H9 (cell line): Measurements from ENCODE around the gene ZNF407. TPM values are rescaled to one million over a fixed set of nuclear protein-coding genes. Genes with fewer than 3 reads are reported as not detected.

Experiments used
- DNase-seq: peaks from one replicate; pipeline ENCODE4 v3.0.0-alpha.2; 2017
- H2AFZ ChIP-seq: one replicate; pipeline ENCODE4 v1.6.1; 2013; ENCODE audit warnings: mild to moderate bottlenecking, low read length, control low read depth, moderate library complexity
- H2AK5ac ChIP-seq: 2 replicates; pipeline ENCODE4 v1.6.1; 2013; ENCODE audit warnings: low read length, control low read depth, mixed read lengths; ENCODE audit not compliant: insufficient read length
- H2BK120ac ChIP-seq: one replicate; pipeline ENCODE4 v1.6.1; 2013; ENCODE audit warnings: low read depth, mild to moderate bottlenecking, low read length, control low read depth, inconsistent platforms; ENCODE audit not compliant: poor library complexity, severe bottlenecking
- H2BK12ac ChIP-seq: 2 replicates; pipeline ENCODE4 v1.6.1; 2013; ENCODE audit warnings: low read length, control low read depth, mixed read lengths, low read depth; ENCODE audit not compliant: insufficient read length
- H2BK15ac ChIP-seq: 2 replicates; pipeline ENCODE4 v1.6.1; 2013; ENCODE audit warnings: low read depth, low read length, control low read depth
- H2BK20ac ChIP-seq: one replicate; pipeline ENCODE4 v1.6.1; 2013; ENCODE audit warnings: low read depth, mild to moderate bottlenecking, low read length, control low read depth, inconsistent platforms; ENCODE audit not compliant: poor library complexity, severe bottlenecking
- H2BK5ac ChIP-seq: 2 replicates; pipeline ENCODE4 v1.6.1; 2013; ENCODE audit warnings: low read length, control low read depth, mixed read lengths; ENCODE audit not compliant: insufficient read length
- H3K14ac ChIP-seq: 2 replicates; pipeline ENCODE4 v1.6.1; 2013; ENCODE audit warnings: low read length, control low read depth; ENCODE audit not compliant: insufficient read depth
- H3K18ac ChIP-seq: 2 replicates; pipeline ENCODE4 v1.6.1; 2013; ENCODE audit warnings: low read depth, mild to moderate bottlenecking, mixed read lengths, low read length, control low read depth; ENCODE audit not compliant: insufficient read length
- H3K23ac ChIP-seq: 2 replicates; pipeline ENCODE4 v1.6.1; 2013; ENCODE audit warnings: low read length, control low read depth, mixed read lengths, low read depth; ENCODE audit not compliant: insufficient read length
- H3K23me2 ChIP-seq: 2 replicates; pipeline ENCODE4 v1.6.1; 2013; ENCODE audit warnings: low read depth, mild to moderate bottlenecking, mixed read lengths, low read length, control low read depth; ENCODE audit not compliant: insufficient read length, poor library complexity, severe bottlenecking
- H3K27ac ChIP-seq: 2 replicates; pipeline ENCODE4 v1.5.1; 2013; ENCODE audit warnings: low read length, control low read depth, mixed read lengths, low read depth; ENCODE audit not compliant: insufficient read length
- H3K27me3 ChIP-seq: 2 replicates; pipeline ENCODE4 v1.6.1; 2013; ENCODE audit warnings: low read length, control low read depth, inconsistent platforms; ENCODE audit not compliant: insufficient read depth
- H3K4ac ChIP-seq: 2 replicates; pipeline ENCODE4 v1.6.1; 2013; ENCODE audit warnings: low read depth, mild to moderate bottlenecking, control low read depth, inconsistent platforms, low read length, moderate library complexity
- H3K4me1 ChIP-seq: 2 replicates; pipeline ENCODE4 v1.6.1; 2013; ENCODE audit warnings: low read length, control low read depth, inconsistent platforms; ENCODE audit not compliant: insufficient read depth
- H3K4me2 ChIP-seq: 2 replicates; pipeline ENCODE4 v1.6.1; 2013; ENCODE audit warnings: low read length, control low read depth, mixed read lengths; ENCODE audit not compliant: insufficient read length, insufficient read depth
- H3K56ac ChIP-seq: 2 replicates; pipeline ENCODE4 v1.6.1; 2013; ENCODE audit warnings: low read depth, mild to moderate bottlenecking, mixed read lengths, low read length, control low read depth; ENCODE audit not compliant: insufficient read length
- H3K79me1 ChIP-seq: 2 replicates; pipeline ENCODE4 v1.6.1; 2013; ENCODE audit warnings: low read depth, mild to moderate bottlenecking, moderate library complexity, low read length, control low read depth, inconsistent platforms; ENCODE audit not compliant: insufficient read depth, poor library complexity, severe bottlenecking
- H3K79me2 ChIP-seq: 2 replicates; pipeline ENCODE4 v1.6.1; 2013; ENCODE audit warnings: low read length, control low read depth, inconsistent platforms; ENCODE audit not compliant: insufficient read depth
- H3K9ac ChIP-seq: 2 replicates; pipeline ENCODE4 v1.6.1; 2013; ENCODE audit warnings: low read length, control low read depth, mixed read lengths; ENCODE audit not compliant: insufficient read length; ENCODE audit errors: extremely low read depth
- H3K9me3 ChIP-seq: one replicate; pipeline ENCODE4 v1.6.1; 2013; ENCODE audit warnings: low read depth, low read length, inconsistent platforms; ENCODE audit not compliant: control insufficient read depth
- H3T11ph ChIP-seq: one replicate; pipeline ENCODE4 v1.6.1; 2013; ENCODE audit warnings: mild to moderate bottlenecking, low read length, control low read depth, inconsistent platforms
- H4K20me1 ChIP-seq: one replicate; pipeline ENCODE4 v1.6.1; 2013; ENCODE audit not compliant: control insufficient read depth, insufficient read length, insufficient read depth
- H4K5ac ChIP-seq: 2 replicates; pipeline ENCODE4 v1.6.1; 2013; ENCODE audit warnings: low read depth, mild to moderate bottlenecking, mixed read lengths, low read length, control low read depth; ENCODE audit not compliant: insufficient read length
- H4K8ac ChIP-seq: replicated peaks from 2 replicates; pipeline ENCODE4 v1.6.1; 2013; ENCODE audit warnings: low read length, control low read depth, mixed read lengths, low read depth; ENCODE audit not compliant: insufficient read length
- H4K91ac ChIP-seq: 2 replicates; pipeline ENCODE4 v1.6.1; 2013; ENCODE audit warnings: low read depth, mild to moderate bottlenecking, moderate library complexity, mixed read lengths, low read length, control low read depth; ENCODE audit not compliant: insufficient read length
- H3K27ac Mint-ChIP-seq, 3 experiments: 2 replicates in 2 of 3; 3 replicates in 1 of 3; pipeline ENCODE4 v1.8.0; 2020 to 2021; ENCODE audit warnings: mixed read lengths in 3 of 3, mild to moderate bottlenecking in 1 of 3, moderate library complexity in 1 of 3
- H3K27me3 Mint-ChIP-seq: 2 replicates; pipeline ENCODE4 v1.8.0; 2021; ENCODE audit warnings: low read depth, mild to moderate bottlenecking, moderate library complexity, mixed read lengths
- H3K36me3 Mint-ChIP-seq, 3 experiments: 2 replicates in 2 of 3; 3 replicates in 1 of 3; pipeline ENCODE4 v1.8.0; 2020 to 2021; ENCODE audit warnings: low read depth in 3 of 3, mixed read lengths in 3 of 3; ENCODE audit not compliant: insufficient read depth in 1 of 3
- H3K4me1 Mint-ChIP-seq, 2 experiments: 2 replicates each; pipeline ENCODE4 v1.8.0; 2020; ENCODE audit warnings: mixed read lengths in 2 of 2
- H3K4me3 Mint-ChIP-seq, 2 experiments: 2 replicates in 1 of 2; 3 replicates in 1 of 2; pipeline ENCODE4 v1.8.0; 2020 to 2021; ENCODE audit warnings: mild to moderate bottlenecking in 2 of 2, mixed read lengths in 2 of 2, moderate library complexity in 1 of 2
- H3K9me3 Mint-ChIP-seq, 2 experiments: 2 replicates in 1 of 2; 3 replicates in 1 of 2; pipeline ENCODE4 v1.8.0; 2020; ENCODE audit warnings: mild to moderate bottlenecking in 2 of 2, mixed read lengths in 2 of 2, moderate library complexity in 1 of 2
- CTCF ChIP-seq: fragments of 200-600 bp; sonication (generic); conservative IDR thresholded peaks from 3 replicates; pipeline ENCODE4 v1.8.0; 2021; ENCODE audit warnings: antibody characterized with exemption, mild to moderate bottlenecking
- WGBS: extraction: QIAGEN DNeasy Blood & Tissue Kit; methylation state at CpG from one replicate; pipeline ENCODE4 v1.1.7; 2013; ENCODE audit warnings: missing lambda C conversion rate, low lambda C conversion rate, mixed read lengths; ENCODE audit not compliant: insufficient read length; ENCODE audit errors: extremely low coverage; 5-methylcytosine and 5-hydroxymethylcytosine counted together
- total RNA-seq: library from RNA; stranded (reverse); gene quantifications from 2 replicates; pipeline ENCODE4 v1.2.1, GENCODE V29; 2021

ZNF407 gene
- total RNA-seq, 1 experiment from 2014 or later = 8.7 TPM

DNA sequence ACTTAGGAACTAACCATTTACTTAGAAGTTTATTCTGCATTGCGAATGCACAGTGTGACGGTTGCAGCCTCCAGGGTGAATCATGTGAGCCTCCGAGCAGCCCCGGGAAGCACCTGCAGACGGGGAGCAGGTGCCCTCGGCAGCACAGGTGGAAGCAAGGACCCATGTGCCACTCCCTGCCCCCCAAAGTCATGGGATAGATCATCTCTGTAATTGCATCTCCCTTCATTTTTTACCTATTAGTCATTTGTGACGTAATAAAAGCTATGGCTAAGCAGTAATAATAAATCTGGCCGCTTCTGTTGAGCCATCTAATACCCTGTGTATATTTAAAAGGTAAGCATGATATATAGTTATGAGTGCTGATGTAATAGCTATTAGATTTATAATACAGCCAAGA lies 514.1 kb downstream of the ZNF407 start:
- Histone ChIP-seq H3K18ac (no peak overlapping the region), H2AFZ (no peak overlapping the region), H3K14ac (no peak overlapping the region), H2BK120ac (no peak overlapping the region), H3K4ac (no peak overlapping the region), H2BK15ac (no peak overlapping the region), H2AK5ac (no peak overlapping the region), H3T11ph (no peak overlapping the region), H4K5ac (no peak overlapping the region), H3K79me1 (no peaks in the 10 kb centered on the region), H2BK5ac (no peak overlapping the region), H3K56ac (no peak overlapping the region), H4K20me1 (no peaks in the 10 kb centered on the region), H3K9me3 (no peaks in the 10 kb centered on the region), H2BK12ac (no peak overlapping the region), H3K4me2 (no peak overlapping the region), H3K23ac (no peak overlapping the region), H3K27me3 (no peaks in the 10 kb centered on the region), H3K27ac (no peak overlapping the region), H4K91ac (no peak overlapping the region), H3K79me2 (no peaks in the 10 kb centered on the region), H3K4me1 (no peaks in the 10 kb centered on the region; the same call in 1 of the 2 replicates), H3K23me2 (no peaks in the 10 kb centered on the region), H4K8ac (no peak overlapping the region), H3K9ac (no peak overlapping the region), H2BK20ac (no peak overlapping the region)
- Mint-ChIP-seq H3K27me3 (no peaks in the 10 kb centered on the region), H3K4me3 (no peak overlapping the region), H3K27ac (no peak overlapping the region), H3K4me1 (peaks cover 0 to 10% of the 10 kb centered on the region in 2 experiments; a peak in 2 of 4 replicates), H3K36me3 (no peaks in the 10 kb centered on the region), H3K9me3 (no peaks in the 10 kb centered on the region)
- DNase-seq = no peak
- no CpG with 5 or more reads among the region's 8 CpGs for WGBS
- TF ChIP-seq CTCF = no peak
